ENCODE data around the gene ABCB8. TPM values are rescaled to one million over a fixed set of nuclear protein-coding genes. Genes with fewer than 3 reads are reported as not detected.

ABCB8 gene
- total and polyA plus RNA-seq, 9 of the 15 experiments (the other 6 are each of a cell fraction or from before 2014, with no cell fraction given) = 7.6 to 106 (median 36.3) TPM

DNA sequence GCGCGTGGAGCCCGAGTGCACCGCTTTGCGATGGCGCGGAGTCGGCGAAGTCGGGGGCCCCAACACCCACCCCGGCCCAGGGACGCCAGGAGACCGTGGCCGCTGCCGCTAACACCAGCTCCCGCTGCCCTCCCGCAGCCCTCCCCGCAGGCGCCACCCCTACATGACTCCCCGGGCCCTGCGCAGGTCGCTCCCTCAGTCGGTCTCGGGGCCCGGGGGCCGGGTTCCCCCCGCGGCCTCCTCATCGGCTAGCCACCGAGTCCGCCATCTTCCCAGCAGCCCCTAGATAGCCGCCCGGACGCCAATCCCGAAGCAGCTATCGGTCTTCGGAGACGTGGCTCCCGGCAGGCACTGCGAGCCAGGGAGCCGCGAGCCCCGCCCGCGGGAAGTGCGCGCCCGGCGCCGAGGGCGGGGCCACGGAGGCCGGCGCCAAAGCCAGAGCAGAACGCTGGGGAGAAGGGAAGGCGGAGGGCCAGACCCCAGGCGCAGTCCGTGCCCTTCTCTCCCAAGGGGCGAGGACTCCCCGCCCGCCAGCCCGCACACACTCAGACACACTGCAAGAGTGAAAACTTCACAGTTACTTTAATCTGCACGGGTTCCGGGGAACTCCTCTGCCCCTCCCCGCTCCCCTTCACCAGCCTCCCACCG, 52.4 kb downstream of the ABCB8 start, which contains the start of gene FASTK (continued):
- TF ChIP-seq SIRT6 (IDR thresholded peaks at IDR 0.05; ENCODE audit: low read depth, low read length) (no peak), IRF2 (CRISPR knock-in tag; IDR thresholded peaks at IDR 0.05) (no peak; the same call in 1 of the 2 replicates), RBM25 (IDR thresholded peaks at IDR 0.05; ENCODE audit: low read depth, low read length, severe bottlenecking) (no peak), FOXK1 (CRISPR knock-in tag; IDR thresholded peaks at IDR 0.05; ENCODE audit: borderline replicate concordance) (0 out of 2 replicates have a peak, but pooled peaks have one; percentile 37), JUND (IDR thresholded peaks at IDR 0.05; ENCODE audit: borderline replicate concordance, low read depth, low read length) (peak; percentile 61), JUND (tag; IDR thresholded peaks at IDR 0.05; ENCODE audit: borderline replicate concordance, low read depth, low read length) (no peak; the same call in 2 of the 3 replicates), ZNF124 (CRISPR knock-in tag; IDR thresholded peaks at IDR 0.05) (no peak), ZNF444 (CRISPR knock-in tag; IDR thresholded peaks at IDR 0.05) (no peak), KAT2B (IDR thresholded peaks at IDR 0.05; ENCODE audit: low read depth, low read length) (no peak), SRSF3 (IDR thresholded peaks at IDR 0.05; ENCODE audit: insufficient read depth, low read length) (no peak), SAFB2 (IDR thresholded peaks at IDR 0.05; ENCODE audit: borderline replicate concordance, low read depth, low read length, severe bottlenecking) (no peak), STAT5B (CRISPR knock-in tag; IDR thresholded peaks at IDR 0.05) (peak; percentile 8; the same call in 1 of the 2 replicates), SOX6 (IDR thresholded peaks at IDR 0.05) (peak; percentile 63; the same call in 1 of the 2 replicates), SRF (CRISPR knock-in tag; IDR thresholded peaks at IDR 0.05) (peak in 1 of 2 experiments; percentile 7; a peak in 1 of 4 replicates), ZNF143 (CRISPR knock-in tag; IDR thresholded peaks at IDR 0.05) (peak; percentile 82), PTBP1 (IDR thresholded peaks at IDR 0.05; ENCODE audit: low read depth, low read length) (no peak), HMG20B (CRISPR knock-in tag; IDR thresholded peaks at IDR 0.05) (no peak), TBL1XR1 (IDR thresholded peaks at IDR 0.05; ENCODE audit: low read length in 2 of 2) (peak; percentile 20 to 81; a peak in 3 of 4 replicates), PHTF2 (CRISPR knock-in tag; IDR thresholded peaks at IDR 0.05) (no peak), ZNF830 (CRISPR knock-in tag; IDR thresholded peaks at IDR 0.05) (peak; percentile 92), ZNF121 (CRISPR knock-in tag; conservative IDR thresholded peaks at IDR 0.05) (no peak), SMARCA4 (IDR thresholded peaks at IDR 0.05) (no peak)
- TF ChIP-seq, protein P1, sequence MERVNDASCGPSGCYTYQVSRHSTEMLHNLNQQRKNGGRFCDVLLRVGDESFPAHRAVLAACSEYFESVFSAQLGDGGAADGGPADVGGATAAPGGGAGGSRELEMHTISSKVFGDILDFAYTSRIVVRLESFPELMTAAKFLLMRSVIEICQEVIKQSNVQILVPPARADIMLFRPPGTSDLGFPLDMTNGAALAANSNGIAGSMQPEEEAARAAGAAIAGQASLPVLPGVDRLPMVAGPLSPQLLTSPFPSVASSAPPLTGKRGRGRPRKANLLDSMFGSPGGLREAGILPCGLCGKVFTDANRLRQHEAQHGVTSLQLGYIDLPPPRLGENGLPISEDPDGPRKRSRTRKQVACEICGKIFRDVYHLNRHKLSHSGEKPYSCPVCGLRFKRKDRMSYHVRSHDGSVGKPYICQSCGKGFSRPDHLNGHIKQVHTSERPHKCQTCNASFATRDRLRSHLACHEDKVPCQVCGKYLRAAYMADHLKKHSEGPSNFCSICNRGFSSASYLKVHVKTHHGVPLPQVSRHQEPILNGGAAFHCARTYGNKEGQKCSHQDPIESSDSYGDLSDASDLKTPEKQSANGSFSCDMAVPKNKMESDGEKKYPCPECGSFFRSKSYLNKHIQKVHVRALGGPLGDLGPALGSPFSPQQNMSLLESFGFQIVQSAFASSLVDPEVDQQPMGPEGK (CRISPR knock-in tag; IDR thresholded peaks at IDR 0.05; ENCODE audit: borderline replicate concordance) = 0 out of 2 replicates have a peak, but pooled peaks have one; percentile 19
- TF ChIP-seq, protein P2, sequence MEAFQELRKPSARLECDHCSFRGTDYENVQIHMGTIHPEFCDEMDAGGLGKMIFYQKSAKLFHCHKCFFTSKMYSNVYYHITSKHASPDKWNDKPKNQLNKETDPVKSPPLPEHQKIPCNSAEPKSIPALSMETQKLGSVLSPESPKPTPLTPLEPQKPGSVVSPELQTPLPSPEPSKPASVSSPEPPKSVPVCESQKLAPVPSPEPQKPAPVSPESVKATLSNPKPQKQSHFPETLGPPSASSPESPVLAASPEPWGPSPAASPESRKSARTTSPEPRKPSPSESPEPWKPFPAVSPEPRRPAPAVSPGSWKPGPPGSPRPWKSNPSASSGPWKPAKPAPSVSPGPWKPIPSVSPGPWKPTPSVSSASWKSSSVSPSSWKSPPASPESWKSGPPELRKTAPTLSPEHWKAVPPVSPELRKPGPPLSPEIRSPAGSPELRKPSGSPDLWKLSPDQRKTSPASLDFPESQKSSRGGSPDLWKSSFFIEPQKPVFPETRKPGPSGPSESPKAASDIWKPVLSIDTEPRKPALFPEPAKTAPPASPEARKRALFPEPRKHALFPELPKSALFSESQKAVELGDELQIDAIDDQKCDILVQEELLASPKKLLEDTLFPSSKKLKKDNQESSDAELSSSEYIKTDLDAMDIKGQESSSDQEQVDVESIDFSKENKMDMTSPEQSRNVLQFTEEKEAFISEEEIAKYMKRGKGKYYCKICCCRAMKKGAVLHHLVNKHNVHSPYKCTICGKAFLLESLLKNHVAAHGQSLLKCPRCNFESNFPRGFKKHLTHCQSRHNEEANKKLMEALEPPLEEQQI (IDR thresholded peaks at IDR 0.05) = no peak
- TF ChIP-seq, protein P3, sequence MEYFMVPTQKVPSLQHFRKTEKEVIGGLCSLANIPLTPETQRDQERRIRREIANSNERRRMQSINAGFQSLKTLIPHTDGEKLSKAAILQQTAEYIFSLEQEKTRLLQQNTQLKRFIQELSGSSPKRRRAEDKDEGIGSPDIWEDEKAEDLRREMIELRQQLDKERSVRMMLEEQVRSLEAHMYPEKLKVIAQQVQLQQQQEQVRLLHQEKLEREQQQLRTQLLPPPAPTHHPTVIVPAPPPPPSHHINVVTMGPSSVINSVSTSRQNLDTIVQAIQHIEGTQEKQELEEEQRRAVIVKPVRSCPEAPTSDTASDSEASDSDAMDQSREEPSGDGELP (CRISPR knock-in tag; IDR thresholded peaks at IDR 0.05; ENCODE audit: borderline replicate concordance) = peak; percentile 52

All from K562 (cell line).